Measurements from ENCODE around the gene PRLHR. TPM values are rescaled to one million over a fixed set of nuclear protein-coding genes. Genes with fewer than 3 reads are reported as not detected.

Gene PRLHR
- total and polyA plus RNA-seq, 10 donors, result not detected

- DNase-seq, result no peak
- 63 to 69% (median 69%) methylated on average over 16 of the region's 16 CpGs for WGBS, 5 donors
Observed at GRCh38 chr10:118587881-118588651, 7.4 kb downstream of the PRLHR start.

GRCh38 chr10:118586911-118587310, 8.5 kb downstream of the PRLHR start:
- no peak overlapping the region for H3K4me3 ChIP-seq
- TF ChIP-seq, protein P1, sequence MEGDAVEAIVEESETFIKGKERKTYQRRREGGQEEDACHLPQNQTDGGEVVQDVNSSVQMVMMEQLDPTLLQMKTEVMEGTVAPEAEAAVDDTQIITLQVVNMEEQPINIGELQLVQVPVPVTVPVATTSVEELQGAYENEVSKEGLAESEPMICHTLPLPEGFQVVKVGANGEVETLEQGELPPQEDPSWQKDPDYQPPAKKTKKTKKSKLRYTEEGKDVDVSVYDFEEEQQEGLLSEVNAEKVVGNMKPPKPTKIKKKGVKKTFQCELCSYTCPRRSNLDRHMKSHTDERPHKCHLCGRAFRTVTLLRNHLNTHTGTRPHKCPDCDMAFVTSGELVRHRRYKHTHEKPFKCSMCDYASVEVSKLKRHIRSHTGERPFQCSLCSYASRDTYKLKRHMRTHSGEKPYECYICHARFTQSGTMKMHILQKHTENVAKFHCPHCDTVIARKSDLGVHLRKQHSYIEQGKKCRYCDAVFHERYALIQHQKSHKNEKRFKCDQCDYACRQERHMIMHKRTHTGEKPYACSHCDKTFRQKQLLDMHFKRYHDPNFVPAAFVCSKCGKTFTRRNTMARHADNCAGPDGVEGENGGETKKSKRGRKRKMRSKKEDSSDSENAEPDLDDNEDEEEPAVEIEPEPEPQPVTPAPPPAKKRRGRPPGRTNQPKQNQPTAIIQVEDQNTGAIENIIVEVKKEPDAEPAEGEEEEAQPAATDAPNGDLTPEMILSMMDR (IDR thresholded peaks at IDR 0.05 in 8 of 11, conservative IDR thresholded peaks at IDR 0.05 in 3 of 11), result no peak
- TF ChIP-seq POLR2A (IDR thresholded peaks at IDR 0.05) (no peak), POLR2AphosphoS5 (IDR thresholded peaks at IDR 0.05) (no peak)
- H3K4me1 ChIP-seq, result no peaks in the 10 kb centered on the region
- DNase-seq, result no peak
- no peaks in the 10 kb centered on the region for H3K36me3 ChIP-seq
- no peaks in the 10 kb centered on the region for H3K9me3 ChIP-seq
- H3K27me3 ChIP-seq (replicated peaks in 1 of 7), result peaks cover 0 to 37% (median 0%) of the 10 kb centered on the region in 7 donors
- no peak overlapping the region for H3K27ac ChIP-seq
- intact Hi-C loops (cut with DNase I; ENCODE audit: low total_unique reads), result no loop called here

More at GRCh38 chr10:118587881-118588651, 7.4 kb downstream of the PRLHR start:
- Histone ChIP-seq H3K27ac (no peak overlapping the region), H3K4me3 (no peak overlapping the region), H3K27me3 (replicated peaks in 1 of 7) (peaks cover 0 to 48% (median 0%) of the 10 kb centered on the region in 7 donors), H3K4me1 (no peaks in the 10 kb centered on the region), H3K36me3 (no peaks in the 10 kb centered on the region), H3K9me3 (no peaks in the 10 kb centered on the region)
- intact Hi-C loops (cut with DNase I; ENCODE audit: low total_unique reads), result no loop called here
- TF ChIP-seq POLR2AphosphoS5 (IDR thresholded peaks at IDR 0.05), result no peak
- TF ChIP-seq, protein P1 (IDR thresholded peaks at IDR 0.05 in 8 of 11, conservative IDR thresholded peaks at IDR 0.05 in 3 of 11), result no peak
- TF ChIP-seq POLR2A (IDR thresholded peaks at IDR 0.05), result no peak

DNA sequence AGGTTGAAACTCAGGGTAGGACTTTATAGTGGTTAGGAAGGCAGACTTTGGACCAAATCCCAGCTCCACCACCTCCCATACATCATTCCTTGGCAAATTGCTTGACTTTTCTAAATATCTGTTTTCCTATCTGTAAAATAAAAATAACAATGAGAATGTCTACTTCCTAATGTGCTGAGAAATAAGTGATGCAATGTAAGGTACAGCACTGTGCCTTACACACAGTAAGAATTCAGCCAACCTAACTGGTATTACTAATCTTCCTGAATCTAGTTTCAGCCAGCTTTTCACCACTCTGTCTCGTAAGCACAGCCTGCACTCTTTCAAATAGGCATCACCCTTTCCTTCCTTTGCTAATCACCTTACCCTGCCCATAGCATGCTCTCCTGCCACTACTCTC, 9.7 kb downstream of the PRLHR start:
- intact Hi-C loops (cut with DNase I; ENCODE audit: low total_unique reads), result no loop called here
- Histone ChIP-seq H3K9me3 (no peaks in the 10 kb centered on the region), H3K36me3 (no peaks in the 10 kb centered on the region), H3K27ac (no peak overlapping the region), H3K4me3 (no peak overlapping the region), H3K4me1 (no peaks in the 10 kb centered on the region), H3K27me3 (replicated peaks in 1 of 7) (peaks cover 0 to 26% (median 0%) of the 10 kb centered on the region in 7 donors)
- TF ChIP-seq POLR2A (IDR thresholded peaks at IDR 0.05) (no peak), POLR2AphosphoS5 (IDR thresholded peaks at IDR 0.05) (no peak)
- TF ChIP-seq, protein P1 (IDR thresholded peaks at IDR 0.05 in 8 of 11, conservative IDR thresholded peaks at IDR 0.05 in 3 of 11), result no peak
- 60 to 80% (median 66%) methylated on average over 1 of the region's 1 CpG for WGBS, 5 donors
- no peak for DNase-seq

DNA sequence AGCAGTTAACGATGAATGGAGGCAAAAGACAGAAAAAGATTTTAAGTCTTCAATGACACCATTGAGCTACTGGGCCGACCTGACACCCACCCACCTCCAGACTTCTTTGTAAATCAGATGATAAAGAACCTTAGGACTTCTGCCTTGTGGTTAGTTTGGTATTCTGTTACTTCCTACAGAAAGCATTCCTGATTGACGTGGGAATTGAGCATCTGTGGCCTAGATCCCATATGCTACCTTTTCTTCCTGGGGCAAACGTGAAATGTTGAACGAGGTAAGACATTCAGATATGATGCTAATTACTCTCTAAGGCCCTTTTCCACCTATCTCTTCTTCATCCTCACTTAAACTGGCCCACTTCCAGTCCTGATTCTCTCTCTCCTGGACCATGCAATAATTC, 10.2 kb downstream of the PRLHR start:
- intact Hi-C loops (cut with DNase I; ENCODE audit: low total_unique reads), result no loop called here
- H3K4me3 ChIP-seq, result no peak overlapping the region
- TF ChIP-seq, protein P1 (IDR thresholded peaks at IDR 0.05 in 8 of 11, conservative IDR thresholded peaks at IDR 0.05 in 3 of 11), result no peak
- TF ChIP-seq POLR2AphosphoS5 (IDR thresholded peaks at IDR 0.05), result no peak
- TF ChIP-seq POLR2A (IDR thresholded peaks at IDR 0.05), result no peak
- H3K27me3 ChIP-seq (replicated peaks in 1 of 7), result peaks cover 0 to 28% (median 0%) of the 10 kb centered on the region in 7 donors
- H3K36me3 ChIP-seq, result no peaks in the 10 kb centered on the region
- DNase-seq, result no peak
- no peaks in the 10 kb centered on the region for H3K4me1 ChIP-seq
- no peaks in the 10 kb centered on the region for H3K9me3 ChIP-seq
- WGBS, 5 donors, result 72 to 86% (median 80%) methylated on average over 5 of the region's 5 CpGs
- H3K27ac ChIP-seq, result no peak overlapping the region

Data from spleen (tissue), 11 donors.